Spleen (tissue), 7 donors: ENCODE data around the gene CHIC2.

Experiments used
- CTCF ChIP-seq, 11 experiments: fragments of 200-600 bp in 7 of 11; fragments of 450-650 bp in 4 of 11; sonication (generic) in 4 of 11; IDR thresholded peaks in 8 of 11; conservative IDR thresholded peaks in 3 of 11; 1 replicate in 7 of 11; 2 replicates in 4 of 11; pipeline versions ENCODE4 v1.4.0 to v1.8.0; 2016 to 2021; ENCODE audit warnings: antibody characterized with exemption in 11 of 11, inconsistent platforms in 4 of 11, mild to moderate bottlenecking in 1 of 11
- POLR2A ChIP-seq, 3 donors: fragments of 450-650 bp; IDR thresholded peaks; one replicate each; pipeline ENCODE4 v1.5.1; 2017; ENCODE audit warnings: antibody characterized with exemption in 3 of 3, mild to moderate bottlenecking in 1 of 3
- donor health status: DM: no; HTN: no; CAD: no; lungs with moderate emphysema.
- donor health status: DM: no; HTN: no; CAD: no.
- donor health status: DM: no; HTN: no; CAD: no.

DNA sequence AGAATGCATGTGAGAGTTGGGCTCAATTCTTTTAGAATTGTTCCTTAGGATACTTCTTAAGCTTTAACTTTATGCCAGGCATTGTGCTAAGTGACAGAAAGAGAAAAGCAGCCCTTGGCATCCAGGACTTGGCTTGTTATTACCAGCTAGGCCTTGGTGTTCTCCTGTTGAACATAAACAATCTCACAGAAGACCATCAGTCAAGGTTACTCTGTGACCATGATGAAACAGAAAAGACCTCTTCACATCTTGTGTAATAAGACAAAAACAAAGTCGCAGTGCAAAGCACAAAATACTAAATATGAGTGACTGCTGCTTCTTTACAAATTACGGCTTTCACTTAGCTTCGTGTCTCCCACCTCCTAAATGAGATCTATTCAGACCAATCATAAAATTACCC is 71.6 kb downstream of the CHIC2 start:
- TF ChIP-seq CTCF (IDR thresholded peaks at IDR 0.05 in 8 of 11, conservative IDR thresholded peaks at IDR 0.05 in 3 of 11): no peak
- no peak for TF ChIP-seq POLR2A (IDR thresholded peaks at IDR 0.05)
